ENCODE data around the gene SNURF.
"Not testable (repeated sequence)": the region's sequence is repeated elsewhere in the genome, so short reads cannot be mapped to it uniquely, and the experiment has no call there.

Gene SNURF

DNA sequence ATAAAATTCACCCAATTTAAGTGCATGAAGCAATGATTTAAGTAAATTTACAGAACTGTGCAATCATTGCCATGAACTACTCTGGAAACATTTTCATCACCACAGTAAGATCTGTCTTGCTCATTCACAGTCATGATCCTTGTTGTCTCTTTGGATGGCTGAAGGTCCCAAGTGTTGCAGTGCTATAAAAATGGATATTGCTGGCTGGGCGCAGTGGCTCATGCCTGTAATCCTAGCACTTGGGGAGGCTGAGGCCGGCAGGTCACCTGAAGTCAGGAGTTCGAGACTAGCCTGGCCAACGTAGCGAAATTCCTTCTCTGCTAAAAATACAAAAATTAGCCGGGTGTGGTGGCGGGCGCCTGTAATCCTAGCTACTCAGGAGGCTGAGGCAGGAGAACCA is 17.0 kb downstream of the SNURF start:
- no peak for DNase-seq

- DNase-seq: not testable (repeated sequence)
These were observed 17.9 kb downstream of the SNURF start for GRCh38 chr15:24972707-24973106.

- DNase-seq: no peak
These were observed 22.1 kb downstream of the SNURF start for GRCh38 chr15:24976932-24977331.

DNA sequence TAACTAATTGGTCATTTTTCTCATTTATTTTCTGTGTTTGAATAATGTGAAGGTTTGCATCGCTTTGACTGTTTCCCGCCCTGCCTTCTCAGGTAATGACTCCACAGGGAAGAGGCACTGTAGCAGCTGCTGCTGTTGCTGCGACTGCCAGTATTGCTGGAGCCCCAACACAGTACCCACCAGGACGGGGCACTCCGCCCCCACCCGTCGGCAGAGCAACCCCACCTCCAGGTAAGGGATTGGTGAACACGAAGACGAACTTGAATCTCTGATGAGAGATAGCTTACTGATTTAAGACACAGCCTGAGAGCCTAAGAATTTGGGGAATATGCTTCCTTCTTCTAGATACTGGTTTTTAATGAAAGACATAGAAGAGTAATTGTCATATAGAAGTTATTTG is 22.9 kb downstream of the SNURF start:
- no peak for DNase-seq

DNA sequence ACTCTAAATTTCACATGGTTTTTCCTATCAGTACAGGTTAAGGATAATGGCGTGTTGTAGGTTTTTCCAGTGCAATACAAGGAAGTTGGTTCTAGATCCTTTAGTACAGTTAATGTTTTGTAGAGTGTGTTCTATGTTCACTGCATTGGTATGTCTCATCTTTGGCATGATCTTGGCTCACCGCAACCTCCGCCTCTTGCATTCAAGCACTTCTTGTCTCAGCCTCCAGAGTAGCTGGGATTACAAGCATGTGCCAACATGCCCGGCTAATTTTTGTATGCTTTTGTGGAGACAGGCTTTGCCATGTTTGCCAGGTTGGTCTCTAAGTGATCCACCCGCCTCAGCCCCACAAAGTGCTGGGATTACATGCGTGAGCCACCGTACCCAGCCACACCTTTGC is 30.4 kb downstream of the SNURF start:
- no peak for DNase-seq

- DNase-seq: no peak
These were observed 31.9 kb downstream of the SNURF start for GRCh38 chr15:24986653-24987052.
